Measurements from ENCODE around the gene PTGES. TPM values are rescaled to one million over a fixed set of nuclear protein-coding genes. Genes with fewer than 3 reads are reported as not detected.
A peak's percentile ranks its signal among the peaks of the same experiment; 100 is the strongest.
"Not testable (repeated sequence)": the region's sequence is repeated elsewhere in the genome, so short reads cannot be mapped to it uniquely, and the experiment has no call there.

The PTGES gene
- total and polyA plus RNA-seq, 8 donors = 0.16 to 2.5 (median 0.95) TPM

DNA sequence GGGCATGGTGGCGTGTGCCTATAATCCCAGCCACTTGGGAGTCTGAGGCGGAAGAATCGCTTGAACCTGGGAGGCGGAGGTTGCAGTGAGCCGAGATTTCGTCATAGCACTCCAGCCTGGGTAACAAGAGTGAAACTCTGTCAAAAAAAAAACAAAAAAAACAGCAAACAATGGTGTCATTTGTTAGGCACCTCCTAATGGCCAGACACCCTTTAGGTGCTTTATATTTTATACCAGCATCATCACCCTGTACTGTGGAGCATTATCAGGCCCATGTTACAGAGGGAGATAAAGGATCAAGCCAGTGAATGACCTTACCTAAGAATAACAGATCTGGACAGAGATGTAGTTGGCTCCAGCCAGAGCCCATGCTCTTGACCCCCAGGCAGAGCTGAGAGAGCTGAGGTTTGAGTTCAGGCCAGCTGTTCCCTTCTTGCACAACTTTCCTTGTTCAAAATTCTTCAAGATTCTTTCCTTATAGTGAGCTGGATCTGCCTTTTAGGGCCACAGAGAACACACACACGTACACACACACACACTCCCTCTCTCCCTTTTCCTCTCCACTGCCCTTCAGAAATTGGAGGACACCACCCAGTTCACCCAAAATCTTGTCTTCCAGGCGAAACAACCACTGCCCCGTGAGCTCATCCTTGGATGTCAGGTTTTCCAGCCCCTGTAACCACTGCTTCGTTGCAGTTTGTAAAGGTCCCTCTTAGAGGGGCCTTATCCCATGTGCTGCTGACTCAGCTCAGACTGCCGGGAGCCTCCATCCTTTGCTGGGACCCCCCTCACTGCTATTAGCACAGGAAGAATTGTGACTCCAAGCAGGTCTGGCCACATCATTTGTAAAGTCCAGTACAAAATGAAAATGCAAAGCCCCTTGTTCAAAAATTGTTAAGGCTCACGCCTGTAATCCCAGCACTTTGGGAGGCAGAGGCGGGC, 10.4 kb upstream of the PTGES start:
- Histone ChIP-seq H3K4me3 (no peak overlapping the region), H3K9me3 (no peaks in the 10 kb centered on the region), H3K27ac (no peak overlapping the region), H3K4me1 (no peaks in the 10 kb centered on the region), H3K27me3 (no peaks in the 10 kb centered on the region), H3K36me3 (no peaks in the 10 kb centered on the region)
- DNase-seq (no peak), FAIRE-seq (no peak), ATAC-seq (peak in 3 of 4 donors; percentile 33 to 49 (median 44))
- TF ChIP-seq CTCF (IDR thresholded peaks at IDR 0.05) = no peak
- intact Hi-C loops (cut with DNase I) = no loop called here
- 81 to 82% methylated on average over 13 of the region's 13 CpGs for WGBS, 2 donors

GRCh38 chr9:129762370-129762984, 9.6 kb upstream of the PTGES start:
- DNase-seq; H3K9me3 ChIP-seq; H3K4me3 ChIP-seq; FAIRE-seq; H3K27me3 ChIP-seq; H3K4me1 ChIP-seq; intact Hi-C loops (cut with DNase I); H3K36me3 ChIP-seq: not testable (repeated sequence)
- ATAC-seq = peak in 3 of 4 donors; percentile 29 to 74 (median 51)
- peak overlapping the region in 1 of 4 donors; percentile 42 for H3K27ac ChIP-seq
- WGBS, 2 donors = 74 to 85% methylated on average over 13 of the region's 13 CpGs

DNA sequence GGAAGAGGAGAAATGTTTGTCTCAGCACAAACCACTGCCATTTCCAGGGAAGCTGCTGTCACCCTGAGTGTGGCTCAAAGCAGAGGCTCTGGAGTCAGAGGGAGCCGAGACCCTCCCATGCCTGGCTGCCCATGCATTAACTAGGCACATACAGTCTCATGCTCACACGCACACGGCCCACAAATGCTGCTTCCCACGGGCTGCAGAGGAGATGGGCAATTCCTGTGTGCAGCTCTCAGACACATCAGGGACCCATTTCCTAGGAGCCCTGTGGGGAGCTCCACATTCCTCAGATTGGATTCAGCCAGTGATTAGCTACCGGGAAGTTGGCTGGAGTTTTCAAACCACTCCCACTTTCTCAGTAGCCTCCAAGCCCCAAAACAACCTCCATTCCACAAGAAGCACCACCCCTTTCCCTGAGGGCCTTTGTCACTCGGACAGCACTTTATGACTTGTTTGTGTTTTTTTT, 9.1 kb upstream of the PTGES start:
- FAIRE-seq = no peak
- no peaks in the 10 kb centered on the region for H3K9me3 ChIP-seq

GRCh38 chr9:129761293-129761900, 8.6 kb upstream of the PTGES start:
- intact Hi-C loops (cut with DNase I) = no loop called here
- Histone ChIP-seq H3K4me3 (no peak overlapping the region), H3K27ac (no peak overlapping the region), H3K36me3 (no peaks in the 10 kb centered on the region), H3K27me3 (no peaks in the 10 kb centered on the region), H3K4me1 (no peaks in the 10 kb centered on the region), H3K9me3 (no peaks in the 10 kb centered on the region)
- no peak for TF ChIP-seq CTCF (IDR thresholded peaks at IDR 0.05)
- DNase-seq = no peak
- no peak for FAIRE-seq
- peak in 2 of 4 donors; percentile 51 to 72 for ATAC-seq
- WGBS, 2 donors = 62 to 64% methylated on average over 11 of the region's 11 CpGs

More for the DNA sequence above, 9.1 kb upstream of the PTGES start:
- 42 to 60% methylated on average over 6 of the region's 6 CpGs for WGBS, 2 donors
- no peaks in the 10 kb centered on the region for H3K27me3 ChIP-seq
- H3K4me1 ChIP-seq = no peaks in the 10 kb centered on the region
- no peak for TF ChIP-seq CTCF (IDR thresholded peaks at IDR 0.05)
- no peaks in the 10 kb centered on the region for H3K36me3 ChIP-seq
- DNase-seq (no peak), ATAC-seq (peak in 3 of 4 donors; percentile 25 to 73 (median 35))
- intact Hi-C loops (cut with DNase I) = no loop called here
- no peak overlapping the region for H3K4me3 ChIP-seq
- H3K27ac ChIP-seq = peak overlapping the region in 1 of 4 donors; percentile 42

GRCh38 chr9:129760784-129761183, 7.9 kb upstream of the PTGES start:
- DNase-seq; H3K27me3 ChIP-seq; H3K4me3 ChIP-seq; FAIRE-seq; H3K9me3 ChIP-seq; intact Hi-C loops (cut with DNase I); H3K4me1 ChIP-seq; H3K36me3 ChIP-seq; ATAC-seq; H3K27ac ChIP-seq: not testable (repeated sequence)
- 74 to 82% methylated on average over 7 of the region's 7 CpGs for WGBS, 2 donors

All from pancreas (tissue), 10 donors.